ENCODE data around the gene KIT.

DNA sequence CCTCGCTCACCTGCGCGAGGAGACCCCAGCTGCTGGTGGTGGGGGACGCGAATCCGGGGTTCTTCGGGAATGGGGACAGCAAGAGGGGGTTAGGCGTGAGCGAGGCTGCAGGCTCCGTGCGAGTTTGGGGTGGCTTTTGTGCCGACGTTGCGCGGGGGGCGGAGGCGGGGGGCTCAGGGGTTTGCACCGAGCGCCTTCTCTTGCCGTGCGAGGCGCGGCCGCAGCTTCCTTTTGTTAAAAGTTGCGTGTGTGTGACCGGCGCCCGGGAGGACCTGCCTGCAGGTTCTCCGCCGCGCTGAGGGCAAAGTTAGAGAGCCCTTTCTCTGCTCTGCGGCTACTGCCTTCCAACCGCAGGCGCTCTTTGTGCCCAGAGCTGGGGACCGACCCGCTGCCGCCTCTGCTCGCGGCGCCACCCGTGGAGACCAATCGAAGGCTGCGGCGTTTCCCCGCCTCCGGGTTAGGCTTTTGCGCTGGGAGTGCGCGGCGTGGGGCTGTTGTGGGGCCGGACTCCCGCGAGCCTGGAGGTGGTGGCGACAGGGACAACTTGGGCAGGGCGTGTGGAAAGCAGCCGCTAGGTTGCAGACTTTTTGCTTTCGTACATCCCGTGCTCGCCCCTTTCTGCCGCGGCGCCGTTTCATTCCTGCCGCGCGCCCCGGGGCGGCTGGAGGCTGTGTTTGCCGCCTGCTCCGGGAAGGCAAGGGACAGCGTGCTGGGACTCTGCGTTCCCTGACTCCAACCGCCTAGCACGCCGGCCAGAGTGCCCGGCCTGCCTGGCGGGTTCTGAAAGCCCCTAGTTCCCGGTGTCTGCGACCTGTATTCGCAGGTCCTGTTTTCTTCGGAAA, 716 bp downstream of the KIT start:
- TF ChIP-seq, protein P1, sequence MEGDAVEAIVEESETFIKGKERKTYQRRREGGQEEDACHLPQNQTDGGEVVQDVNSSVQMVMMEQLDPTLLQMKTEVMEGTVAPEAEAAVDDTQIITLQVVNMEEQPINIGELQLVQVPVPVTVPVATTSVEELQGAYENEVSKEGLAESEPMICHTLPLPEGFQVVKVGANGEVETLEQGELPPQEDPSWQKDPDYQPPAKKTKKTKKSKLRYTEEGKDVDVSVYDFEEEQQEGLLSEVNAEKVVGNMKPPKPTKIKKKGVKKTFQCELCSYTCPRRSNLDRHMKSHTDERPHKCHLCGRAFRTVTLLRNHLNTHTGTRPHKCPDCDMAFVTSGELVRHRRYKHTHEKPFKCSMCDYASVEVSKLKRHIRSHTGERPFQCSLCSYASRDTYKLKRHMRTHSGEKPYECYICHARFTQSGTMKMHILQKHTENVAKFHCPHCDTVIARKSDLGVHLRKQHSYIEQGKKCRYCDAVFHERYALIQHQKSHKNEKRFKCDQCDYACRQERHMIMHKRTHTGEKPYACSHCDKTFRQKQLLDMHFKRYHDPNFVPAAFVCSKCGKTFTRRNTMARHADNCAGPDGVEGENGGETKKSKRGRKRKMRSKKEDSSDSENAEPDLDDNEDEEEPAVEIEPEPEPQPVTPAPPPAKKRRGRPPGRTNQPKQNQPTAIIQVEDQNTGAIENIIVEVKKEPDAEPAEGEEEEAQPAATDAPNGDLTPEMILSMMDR (IDR thresholded peaks at IDR 0.05; ENCODE audit: insufficient read depth, low read depth, low read length) = no peak
- TF ChIP-seq EZH2 (IDR thresholded peaks at IDR 0.05; ENCODE audit: insufficient read depth, low read length) = no peak

Data from astrocyte (in vitro differentiated cells and primary cell).